GM12865 (cell line): ENCODE data around the gene TIMM44.

ENCODE experiments used
- DNase-seq: peaks from one replicate; pipeline ENCODE4 v3.0.0; 2010; ENCODE audit warnings: low read depth
- H3K4me3 ChIP-seq: 2 replicates; pipeline ENCODE4 v1.5.1; 2011; ENCODE audit warnings: mild to moderate bottlenecking, low read depth, low read length, control low read depth
- CTCF ChIP-seq: IDR thresholded peaks from 2 replicates; pipeline ENCODE4 v1.5.1; 2011; ENCODE audit warnings: low read length, control low read depth, low read depth, inconsistent platforms; ENCODE audit not compliant: insufficient read depth; ENCODE audit errors: missing control alignments

The TIMM44 gene

DNA sequence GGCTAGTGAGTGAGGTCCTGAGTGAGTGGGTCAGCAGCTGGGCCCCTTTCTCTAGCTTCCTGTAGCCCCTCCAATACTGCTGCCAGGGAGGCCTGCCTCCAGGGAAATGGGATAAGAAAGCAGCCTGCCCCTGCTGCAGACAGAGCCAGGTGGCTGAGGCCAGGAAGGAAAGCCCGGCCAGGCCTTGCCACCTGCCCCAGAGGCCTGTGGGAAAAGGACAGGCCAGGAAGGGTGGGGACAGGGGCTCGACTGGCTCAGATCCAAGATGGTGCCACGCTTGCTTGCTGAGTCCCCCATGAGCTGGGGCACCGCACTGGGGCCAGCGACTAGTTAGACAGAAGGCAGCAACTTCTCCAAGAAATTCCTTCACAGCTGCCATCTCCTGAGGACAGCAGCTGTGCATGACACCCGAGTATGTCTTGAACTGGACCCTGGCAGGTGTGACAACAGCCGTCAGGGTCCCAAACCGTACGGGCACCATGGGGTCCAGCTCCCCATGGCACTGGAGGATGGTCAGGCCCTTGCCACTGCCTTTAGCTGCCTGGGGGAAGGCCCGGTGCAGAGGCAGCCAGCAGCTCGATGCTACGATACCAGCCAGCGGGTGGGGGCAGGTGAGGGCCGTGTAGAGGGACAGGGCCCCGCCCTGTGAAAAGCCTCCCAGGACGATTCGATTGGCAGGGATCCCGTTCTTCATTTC lies 64.2 kb downstream of the TIMM44 start:
- TF ChIP-seq CTCF = no peak
- H3K4me3 ChIP-seq = no peak overlapping the region

GRCh38 chr19:7877249-7877836 lies 66.1 kb downstream of the TIMM44 start:
- no peak for TF ChIP-seq CTCF
- no peak for DNase-seq
- no peak overlapping the region for H3K4me3 ChIP-seq

More for the DNA sequence above, 64.2 kb downstream of the TIMM44 start:
- DNase-seq = no peak
